OCI-LY7 (cell line): Measurements from ENCODE around the gene GRHL3.

Experiments
- EZH2phosphoT487 ChIP-seq: fragments of 200-600 bp; sonication (generic); IDR thresholded peaks from 2 replicates; pipeline ENCODE4 v1.6.1; 2018; ENCODE audit warnings: low read depth, borderline replicate concordance, mild to moderate bottlenecking, mixed run types, antibody characterized with exemption, low read length, moderate library complexity, mixed read lengths
- TF ChIP-seq, protein P1 (sequence below): fragments of 200-600 bp; sonication (generic); conservative IDR thresholded peaks from 2 replicates; pipeline ENCODE4 v1.5.1; 2014; ENCODE audit warnings: mild to moderate bottlenecking, antibody characterized with exemption, low read length, moderate library complexity, mixed read lengths

DNA sequence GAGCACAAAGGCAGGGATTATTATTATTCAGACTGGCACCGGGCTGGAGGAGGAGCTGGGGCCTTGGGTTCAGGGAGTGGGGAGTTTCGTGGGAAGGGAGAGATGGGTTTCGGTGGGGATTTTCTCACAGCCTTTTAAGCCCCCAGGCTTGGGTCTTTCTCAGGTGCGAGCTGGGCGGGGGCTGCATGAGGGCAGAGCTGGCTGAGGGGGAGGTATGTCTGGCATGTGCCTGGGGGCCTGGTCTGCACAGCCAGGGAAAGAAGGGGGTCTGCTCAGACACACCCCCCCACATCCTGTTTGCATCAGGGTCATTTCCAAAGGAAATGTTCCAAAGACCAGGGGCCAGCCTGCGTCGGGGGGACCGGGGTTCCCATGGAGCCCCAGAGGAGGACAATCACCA, 21.6 kb downstream of the GRHL3 start:
- TF ChIP-seq, protein P1, sequence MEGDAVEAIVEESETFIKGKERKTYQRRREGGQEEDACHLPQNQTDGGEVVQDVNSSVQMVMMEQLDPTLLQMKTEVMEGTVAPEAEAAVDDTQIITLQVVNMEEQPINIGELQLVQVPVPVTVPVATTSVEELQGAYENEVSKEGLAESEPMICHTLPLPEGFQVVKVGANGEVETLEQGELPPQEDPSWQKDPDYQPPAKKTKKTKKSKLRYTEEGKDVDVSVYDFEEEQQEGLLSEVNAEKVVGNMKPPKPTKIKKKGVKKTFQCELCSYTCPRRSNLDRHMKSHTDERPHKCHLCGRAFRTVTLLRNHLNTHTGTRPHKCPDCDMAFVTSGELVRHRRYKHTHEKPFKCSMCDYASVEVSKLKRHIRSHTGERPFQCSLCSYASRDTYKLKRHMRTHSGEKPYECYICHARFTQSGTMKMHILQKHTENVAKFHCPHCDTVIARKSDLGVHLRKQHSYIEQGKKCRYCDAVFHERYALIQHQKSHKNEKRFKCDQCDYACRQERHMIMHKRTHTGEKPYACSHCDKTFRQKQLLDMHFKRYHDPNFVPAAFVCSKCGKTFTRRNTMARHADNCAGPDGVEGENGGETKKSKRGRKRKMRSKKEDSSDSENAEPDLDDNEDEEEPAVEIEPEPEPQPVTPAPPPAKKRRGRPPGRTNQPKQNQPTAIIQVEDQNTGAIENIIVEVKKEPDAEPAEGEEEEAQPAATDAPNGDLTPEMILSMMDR: no peak
- TF ChIP-seq EZH2phosphoT487: no peak
